HL-60/S4 treated with phorbol 12-myristate 13-acetate at 8.2 ng/mL for 4 days and 3 days (cell line): ENCODE results near the gene TMCO4.
"Not testable (repeated sequence)": the region's sequence is repeated elsewhere in the genome, so short reads cannot be mapped to it uniquely, and the experiment has no call there.

Source experiments
- in situ Hi-C: fragments of 300-500 bp; cut with MboI; formaldehyde crosslinking; loops from 2 replicates; pipeline ENCODE4 v1.15.0; 2022; ENCODE audit warnings: low sequenced_read_pairs

The TMCO4 gene

DNA sequence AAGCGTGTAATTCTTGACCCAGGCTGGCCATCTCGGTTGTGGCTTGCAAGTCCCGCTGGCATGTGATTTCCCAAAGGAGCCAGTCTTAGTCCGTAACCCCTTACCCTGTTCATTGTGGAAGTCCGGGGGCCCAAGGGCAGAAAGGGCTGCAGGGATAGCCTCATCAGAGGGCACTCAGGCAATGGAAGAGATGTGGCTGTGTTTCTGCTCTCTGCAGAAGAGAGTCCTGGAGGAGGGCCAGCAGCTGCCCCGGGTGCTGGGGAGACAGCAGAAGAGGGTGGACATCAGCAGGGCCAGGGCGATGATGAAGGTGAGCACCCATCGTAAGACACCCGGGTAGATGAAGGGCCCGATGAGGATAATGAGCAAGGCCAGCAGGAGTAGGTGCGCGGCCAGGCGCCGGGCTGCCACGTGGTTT lies 14.5 kb upstream of the TMCO4 start:
- in situ Hi-C loops, result no loop called here

DNA sequence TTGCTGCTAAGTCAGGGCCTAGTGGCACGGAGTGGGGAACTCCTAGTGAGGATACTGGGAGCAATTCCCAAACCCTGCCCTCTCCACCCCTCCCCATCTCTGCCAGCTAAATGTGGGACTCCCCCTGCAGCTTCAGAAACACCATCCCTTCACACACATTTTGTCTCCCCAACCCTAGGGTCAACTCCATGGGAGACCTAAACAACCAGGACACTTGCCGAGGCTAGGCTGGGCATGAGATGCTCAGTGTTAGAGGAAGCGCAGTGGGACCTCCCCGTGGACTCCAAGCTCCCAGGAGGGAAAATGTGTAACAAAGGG lies 13.9 kb upstream of the TMCO4 start:
- in situ Hi-C loops, result no loop called here

GRCh38 chr1:19812875-19813642 lies 13.3 kb upstream of the TMCO4 start:
- in situ Hi-C loops, result no loop called here

GRCh38 chr1:19811206-19811851 lies 11.6 kb upstream of the TMCO4 start:
- in situ Hi-C loops, result no loop called here

DNA sequence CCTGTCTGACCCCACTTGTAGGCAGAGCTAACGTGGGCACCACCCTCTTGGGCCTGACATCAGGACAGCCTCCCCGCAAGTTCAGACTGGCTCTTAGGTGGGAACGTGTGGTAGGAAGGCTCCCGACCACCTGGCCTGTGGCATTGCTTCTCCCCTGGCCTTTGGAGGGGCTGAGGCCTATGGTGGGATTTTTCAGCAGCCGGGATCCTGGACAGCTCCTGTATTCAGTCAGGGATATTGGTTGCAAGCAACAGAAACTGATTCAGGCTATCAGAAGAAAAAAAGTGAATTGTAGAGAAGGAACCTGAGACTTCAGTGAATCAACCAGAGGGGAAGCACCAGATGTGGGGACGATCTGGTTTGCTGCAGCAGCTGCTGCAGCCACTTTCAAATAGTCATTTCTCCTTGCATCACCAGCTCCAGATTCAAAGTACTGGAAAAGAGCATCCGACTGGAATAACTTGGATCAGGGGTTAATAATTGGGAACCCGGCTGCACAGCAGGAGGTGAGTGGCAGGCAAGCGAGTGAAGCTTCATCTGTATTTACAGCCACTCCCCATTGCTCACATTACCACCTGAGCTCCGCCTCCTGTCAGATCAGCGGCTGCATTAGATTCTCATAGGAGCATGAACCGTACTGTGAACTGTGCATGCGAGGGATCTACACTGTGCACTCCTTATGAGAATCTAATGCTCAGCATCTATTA lies 9.5 kb upstream of the TMCO4 start:
- in situ Hi-C loops, result no loop called here

DNA sequence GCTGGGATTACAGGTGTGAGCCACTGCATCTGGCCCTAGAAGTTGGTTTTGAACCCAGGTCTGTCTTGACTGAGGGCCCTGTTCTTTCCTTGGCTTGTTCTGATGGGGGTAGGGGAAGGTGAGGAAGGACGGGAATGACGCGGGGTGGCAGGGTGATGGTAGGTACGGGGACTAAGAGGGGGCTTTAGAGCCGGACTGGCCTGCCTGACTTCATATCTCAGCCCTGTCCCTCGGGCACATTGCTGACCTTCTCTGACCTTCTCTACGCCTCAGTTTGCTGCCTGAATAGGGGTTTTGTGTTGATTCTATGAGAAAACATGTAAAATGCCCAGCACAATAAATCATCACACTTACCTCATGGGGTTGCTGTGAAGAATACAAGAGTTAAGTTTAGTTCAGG lies 8.6 kb upstream of the TMCO4 start:
- in situ Hi-C loops, result no loop called here

- in situ Hi-C loops, result no loop called here
Observed at GRCh38 chr1:19804831-19805251, 5.1 kb upstream of the TMCO4 start.

DNA sequence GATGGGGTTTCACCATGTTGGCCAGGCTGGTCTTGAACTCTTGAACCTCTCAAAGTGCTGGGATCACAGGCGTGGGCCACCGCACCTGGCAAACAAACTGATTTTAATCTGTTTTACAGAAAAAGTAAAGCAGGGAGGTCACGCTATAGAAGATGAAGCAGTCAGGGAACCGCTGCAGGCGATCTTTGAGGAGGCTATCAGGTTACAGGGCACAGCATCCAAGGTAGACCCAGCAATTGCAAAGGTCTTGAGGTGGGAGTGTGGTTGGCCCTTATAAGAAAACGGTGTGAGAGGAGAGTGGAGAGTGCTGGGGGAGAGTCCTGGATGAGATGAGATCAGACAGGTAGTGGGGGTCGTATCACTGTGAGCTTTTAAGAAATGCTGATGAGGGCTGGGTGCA lies 2.6 kb upstream of the TMCO4 start:
- in situ Hi-C loops, result no loop called here

GRCh38 chr1:19800076-19800804 lies 524 bp upstream of the TMCO4 start:
- in situ Hi-C loops, result no loop called here

GRCh38 chr1:19798486-19799229 lies 1.1 kb downstream of the TMCO4 start:
- in situ Hi-C loops, result no loop called here

GRCh38 chr1:19797827-19798226 lies 1.9 kb downstream of the TMCO4 start:
- in situ Hi-C loops, result no loop called here

- in situ Hi-C loops, result no loop called here
Observed at GRCh38 chr1:19794583-19794982, 5.1 kb downstream of the TMCO4 start.

DNA sequence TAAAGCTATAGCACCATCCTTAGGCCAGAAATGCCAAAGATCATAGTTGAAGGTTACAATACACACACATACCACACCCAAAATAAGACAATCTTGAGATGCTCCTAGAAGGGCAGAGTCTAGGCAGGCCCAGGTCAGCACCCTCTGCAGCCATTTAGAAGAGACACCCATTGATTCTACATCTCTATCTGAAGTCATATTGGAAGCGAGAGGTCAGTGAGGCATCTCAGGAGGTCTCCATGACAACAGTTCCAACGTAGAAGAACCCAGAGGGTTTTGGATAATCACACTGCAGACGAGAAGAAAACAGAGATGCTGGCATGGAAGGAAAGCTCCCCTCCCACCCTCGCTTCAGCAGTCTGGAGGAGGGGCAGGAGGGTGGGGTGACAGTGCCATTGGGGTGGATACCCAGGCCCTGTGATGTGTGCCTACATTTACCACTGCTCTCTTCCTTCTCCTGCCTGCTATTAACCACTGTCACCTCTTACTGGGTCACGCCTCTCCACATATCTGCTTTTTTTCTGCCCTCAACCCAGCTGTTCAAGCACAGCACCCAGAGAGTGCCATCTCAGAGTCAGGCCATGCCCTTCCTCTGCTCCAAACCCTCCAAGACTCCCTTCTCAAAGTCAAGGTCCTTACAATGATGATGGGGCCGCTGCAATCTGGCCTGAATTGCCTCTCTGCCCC lies 6.2 kb downstream of the TMCO4 start:
- in situ Hi-C loops, result no loop called here

- in situ Hi-C loops, result no loop called here
Observed at GRCh38 chr1:19792237-19793002, 7.3 kb downstream of the TMCO4 start.

DNA sequence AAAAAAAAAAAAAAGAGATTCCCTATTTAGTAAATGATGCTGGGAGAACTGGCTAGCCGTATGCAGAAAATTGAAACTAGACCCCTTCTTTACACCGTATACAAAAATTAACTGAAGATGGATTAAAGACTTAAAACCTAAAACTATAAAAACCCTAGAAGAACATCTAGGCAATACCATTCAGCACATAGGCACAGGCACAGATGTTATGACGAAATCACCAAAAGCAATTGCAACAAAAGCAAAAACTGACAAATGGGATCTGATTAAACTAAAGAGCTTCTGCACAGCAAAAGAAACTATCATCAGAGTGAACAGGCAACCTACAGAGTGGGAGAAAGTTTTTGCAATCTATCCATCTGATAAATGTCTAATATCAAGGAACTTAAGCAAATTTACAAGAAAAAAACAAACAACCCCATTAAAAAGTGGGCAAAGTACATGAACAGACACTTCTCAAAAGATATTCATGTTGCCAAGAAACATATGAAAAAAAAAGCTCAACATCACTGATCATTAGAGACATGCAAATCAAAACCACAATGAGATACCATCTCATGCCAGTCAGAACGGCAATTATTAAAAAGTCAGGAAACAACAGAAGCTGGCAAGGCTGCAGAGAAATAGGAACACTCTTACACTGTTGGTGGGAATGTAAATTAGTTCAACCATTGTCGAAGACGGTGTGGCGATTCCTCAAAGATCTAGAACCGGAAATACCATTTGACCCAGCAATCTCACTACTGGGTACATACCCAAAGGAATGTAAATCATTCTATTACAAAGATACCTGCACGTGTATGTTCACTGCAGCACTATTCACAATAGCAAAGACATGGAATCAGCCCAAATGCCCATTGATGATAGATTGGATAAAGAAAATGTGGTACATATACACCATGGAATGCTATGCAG lies 9.4 kb downstream of the TMCO4 start:
- in situ Hi-C loops, result not testable (repeated sequence)

- in situ Hi-C loops, result no loop called here
Observed at GRCh38 chr1:19786988-19787423, 12.7 kb downstream of the TMCO4 start.

GRCh38 chr1:19785660-19786059 lies 14.1 kb downstream of the TMCO4 start:
- in situ Hi-C loops, result no loop called here

DNA sequence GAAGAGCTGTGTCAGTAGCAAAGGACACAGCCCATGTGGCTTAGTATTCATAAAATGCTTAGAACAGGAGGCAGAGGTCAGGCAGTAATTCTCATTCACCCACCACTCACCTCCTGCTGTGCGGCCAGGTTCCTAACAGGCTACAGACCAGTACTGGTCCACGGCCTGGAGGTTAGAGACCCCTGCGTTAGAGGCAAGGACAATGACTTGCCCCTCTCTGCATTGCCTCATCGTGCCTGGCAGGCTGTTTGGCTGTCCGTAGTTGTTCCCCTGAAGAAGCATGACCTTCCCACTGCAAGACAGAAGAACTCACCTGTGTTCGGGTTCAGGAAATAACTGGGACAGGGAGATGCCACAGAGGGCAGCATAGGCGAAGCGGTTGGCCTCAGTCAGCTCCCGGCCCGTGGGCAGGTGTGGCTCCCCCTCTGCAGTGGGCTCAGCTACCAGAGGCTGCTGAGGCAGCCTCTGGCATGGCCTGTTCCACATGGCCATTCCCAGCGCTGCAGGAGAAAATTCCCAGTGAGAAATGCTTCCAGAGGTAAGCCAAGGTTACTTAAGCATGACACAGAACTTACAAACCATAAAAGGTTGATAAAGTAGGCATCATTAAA lies 19.3 kb downstream of the TMCO4 start:
- in situ Hi-C loops, result no loop called here
